ENCODE data around the gene AGBL5.

The AGBL5 gene, protein sequence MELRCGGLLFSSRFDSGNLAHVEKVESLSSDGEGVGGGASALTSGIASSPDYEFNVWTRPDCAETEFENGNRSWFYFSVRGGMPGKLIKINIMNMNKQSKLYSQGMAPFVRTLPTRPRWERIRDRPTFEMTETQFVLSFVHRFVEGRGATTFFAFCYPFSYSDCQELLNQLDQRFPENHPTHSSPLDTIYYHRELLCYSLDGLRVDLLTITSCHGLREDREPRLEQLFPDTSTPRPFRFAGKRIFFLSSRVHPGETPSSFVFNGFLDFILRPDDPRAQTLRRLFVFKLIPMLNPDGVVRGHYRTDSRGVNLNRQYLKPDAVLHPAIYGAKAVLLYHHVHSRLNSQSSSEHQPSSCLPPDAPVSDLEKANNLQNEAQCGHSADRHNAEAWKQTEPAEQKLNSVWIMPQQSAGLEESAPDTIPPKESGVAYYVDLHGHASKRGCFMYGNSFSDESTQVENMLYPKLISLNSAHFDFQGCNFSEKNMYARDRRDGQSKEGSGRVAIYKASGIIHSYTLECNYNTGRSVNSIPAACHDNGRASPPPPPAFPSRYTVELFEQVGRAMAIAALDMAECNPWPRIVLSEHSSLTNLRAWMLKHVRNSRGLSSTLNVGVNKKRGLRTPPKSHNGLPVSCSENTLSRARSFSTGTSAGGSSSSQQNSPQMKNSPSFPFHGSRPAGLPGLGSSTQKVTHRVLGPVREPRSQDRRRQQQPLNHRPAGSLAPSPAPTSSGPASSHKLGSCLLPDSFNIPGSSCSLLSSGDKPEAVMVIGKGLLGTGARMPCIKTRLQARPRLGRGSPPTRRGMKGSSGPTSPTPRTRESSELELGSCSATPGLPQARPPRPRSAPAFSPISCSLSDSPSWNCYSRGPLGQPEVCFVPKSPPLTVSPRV

DNA sequence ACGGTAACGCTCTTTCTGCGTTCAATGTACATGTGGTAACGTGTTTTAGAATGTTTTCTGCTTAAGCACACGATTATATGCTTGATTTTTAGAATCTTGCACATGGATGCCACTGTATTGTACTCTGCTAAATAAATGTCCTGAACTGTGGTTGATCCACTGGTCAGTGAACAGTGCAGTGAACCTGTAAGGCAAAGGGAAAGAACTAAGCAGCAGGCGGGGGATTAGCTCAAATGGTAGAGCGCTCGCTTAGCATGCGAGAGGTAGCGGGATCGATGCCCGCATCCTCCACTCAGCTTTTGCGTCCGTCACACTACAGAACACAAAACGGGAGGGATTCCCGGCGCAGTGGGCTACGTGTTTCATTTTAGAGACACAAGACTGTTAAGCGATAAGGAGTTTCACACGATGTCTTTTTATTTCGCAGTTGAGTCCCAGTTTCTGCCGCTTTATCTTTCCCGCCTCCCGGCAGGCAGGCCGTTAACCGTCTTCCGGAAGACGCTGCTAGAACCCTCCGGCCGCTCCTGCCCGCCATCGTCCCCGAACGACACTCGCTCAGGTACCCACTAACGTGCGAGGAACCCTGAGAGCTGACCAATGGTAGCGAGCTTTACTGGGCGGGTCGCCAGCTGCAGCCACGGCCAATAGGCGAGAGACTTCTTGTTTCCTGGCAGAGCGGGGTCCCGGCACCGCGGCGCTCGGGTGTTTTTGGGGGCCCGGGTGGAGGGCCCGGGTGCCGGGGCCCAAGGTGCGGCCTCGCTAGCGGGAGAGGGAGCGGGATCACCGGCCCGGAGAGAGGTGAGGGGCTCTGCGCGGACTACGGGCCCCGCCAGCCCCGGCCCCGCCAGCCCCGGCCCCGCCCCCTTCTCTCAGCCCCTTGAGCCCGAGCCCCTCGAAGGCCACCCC, at the start of gene AGBL5:
AGBL5 (plus strand) TSS at position 673 of the 906 bp plus-strand sequence. CDS start 1,291 bp downstream, outside the sequence.
- TF ChIP-seq, protein P1, sequence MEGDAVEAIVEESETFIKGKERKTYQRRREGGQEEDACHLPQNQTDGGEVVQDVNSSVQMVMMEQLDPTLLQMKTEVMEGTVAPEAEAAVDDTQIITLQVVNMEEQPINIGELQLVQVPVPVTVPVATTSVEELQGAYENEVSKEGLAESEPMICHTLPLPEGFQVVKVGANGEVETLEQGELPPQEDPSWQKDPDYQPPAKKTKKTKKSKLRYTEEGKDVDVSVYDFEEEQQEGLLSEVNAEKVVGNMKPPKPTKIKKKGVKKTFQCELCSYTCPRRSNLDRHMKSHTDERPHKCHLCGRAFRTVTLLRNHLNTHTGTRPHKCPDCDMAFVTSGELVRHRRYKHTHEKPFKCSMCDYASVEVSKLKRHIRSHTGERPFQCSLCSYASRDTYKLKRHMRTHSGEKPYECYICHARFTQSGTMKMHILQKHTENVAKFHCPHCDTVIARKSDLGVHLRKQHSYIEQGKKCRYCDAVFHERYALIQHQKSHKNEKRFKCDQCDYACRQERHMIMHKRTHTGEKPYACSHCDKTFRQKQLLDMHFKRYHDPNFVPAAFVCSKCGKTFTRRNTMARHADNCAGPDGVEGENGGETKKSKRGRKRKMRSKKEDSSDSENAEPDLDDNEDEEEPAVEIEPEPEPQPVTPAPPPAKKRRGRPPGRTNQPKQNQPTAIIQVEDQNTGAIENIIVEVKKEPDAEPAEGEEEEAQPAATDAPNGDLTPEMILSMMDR (IDR thresholded peaks at IDR 0.05; ENCODE audit: borderline replicate concordance, control extremely low read depth, extremely low read depth, insufficient read depth, missing control alignments) = no peak
- peak; percentile 99 for DNase-seq (ENCODE audit: low spot score)
- in situ Hi-C loops (cut with MboI; ENCODE audit: low sequenced_read_pairs, unreplicated experiment) = no loop called here

DNA sequence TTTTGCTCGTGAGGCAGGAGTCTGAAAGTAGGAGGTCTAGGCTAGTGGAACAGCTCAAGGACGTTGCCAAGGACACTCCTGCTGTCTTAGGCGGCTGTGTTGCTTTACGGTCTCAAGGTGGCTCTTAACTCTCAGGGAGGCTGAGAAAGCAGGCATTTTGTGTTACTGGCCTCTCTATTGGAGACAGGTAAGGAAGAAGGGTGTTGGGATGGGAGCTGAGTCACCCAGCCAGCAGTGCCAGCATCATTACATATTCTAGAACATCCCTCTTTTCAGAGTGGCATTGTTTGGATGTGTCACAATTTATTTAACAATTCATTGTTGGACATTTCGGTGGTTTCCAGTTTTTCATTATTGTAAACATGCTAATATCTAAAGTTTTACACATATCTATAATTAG, 49.5 kb upstream of the AGBL5 start:
- in situ Hi-C loops (cut with MboI; ENCODE audit: low sequenced_read_pairs, unreplicated experiment) = no loop called here
- DNase-seq (ENCODE audit: low spot score) = no peak

DNA sequence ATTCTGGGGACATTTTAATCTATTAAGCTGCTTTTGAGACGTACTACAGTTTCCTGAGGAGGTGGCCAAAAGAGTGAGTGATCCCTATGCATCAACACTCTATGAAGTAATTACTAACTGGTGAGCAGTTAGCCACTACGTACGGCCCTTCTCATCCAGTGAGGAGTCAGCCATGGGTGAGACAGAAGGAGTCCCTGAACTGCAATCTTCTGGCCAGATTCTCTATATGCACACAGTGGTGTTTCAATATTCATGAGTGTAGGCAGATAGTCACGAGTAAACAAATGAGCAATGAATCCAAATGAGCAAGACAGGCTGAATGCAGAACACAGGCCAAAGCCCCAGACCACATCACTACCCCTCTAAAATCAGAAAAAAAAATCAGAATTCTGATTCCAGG, 48.5 kb upstream of the AGBL5 start:
- in situ Hi-C loops (cut with MboI; ENCODE audit: low sequenced_read_pairs, unreplicated experiment) = no loop called here
- no peak for DNase-seq (ENCODE audit: low spot score)

More for the DNA sequence above, 49.5 kb upstream of the AGBL5 start:
- TF ChIP-seq, protein P1 (IDR thresholded peaks at IDR 0.05; ENCODE audit: borderline replicate concordance, control extremely low read depth, extremely low read depth, insufficient read depth, missing control alignments) = no peak

DNA sequence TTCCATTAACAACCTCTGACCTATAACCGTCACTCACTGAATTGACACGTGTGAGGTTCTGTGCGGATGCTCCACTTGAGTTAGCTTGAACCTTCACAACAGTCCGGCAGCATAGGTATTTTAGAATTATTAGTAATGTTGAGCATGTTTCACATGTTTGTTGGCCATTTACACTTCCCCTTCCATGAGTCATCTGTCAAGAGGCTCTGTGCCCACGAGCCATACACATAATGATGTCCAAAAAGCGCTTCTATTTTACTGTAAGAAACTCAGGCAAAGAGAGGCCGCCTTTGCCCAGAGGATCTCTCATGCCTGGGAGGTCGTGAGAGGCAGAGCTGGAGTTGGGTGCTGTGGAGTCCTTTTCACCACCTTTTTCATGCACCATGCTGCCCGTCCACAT, 47.6 kb upstream of the AGBL5 start:
- TF ChIP-seq, protein P1 (IDR thresholded peaks at IDR 0.05; ENCODE audit: borderline replicate concordance, control extremely low read depth, extremely low read depth, insufficient read depth, missing control alignments) = no peak
- in situ Hi-C loops (cut with MboI; ENCODE audit: low sequenced_read_pairs, unreplicated experiment) = no loop called here
- no peak for DNase-seq (ENCODE audit: low spot score)

More for the DNA sequence above, 48.5 kb upstream of the AGBL5 start:
- TF ChIP-seq, protein P1 (IDR thresholded peaks at IDR 0.05; ENCODE audit: borderline replicate concordance, control extremely low read depth, extremely low read depth, insufficient read depth, missing control alignments) = no peak

DNA sequence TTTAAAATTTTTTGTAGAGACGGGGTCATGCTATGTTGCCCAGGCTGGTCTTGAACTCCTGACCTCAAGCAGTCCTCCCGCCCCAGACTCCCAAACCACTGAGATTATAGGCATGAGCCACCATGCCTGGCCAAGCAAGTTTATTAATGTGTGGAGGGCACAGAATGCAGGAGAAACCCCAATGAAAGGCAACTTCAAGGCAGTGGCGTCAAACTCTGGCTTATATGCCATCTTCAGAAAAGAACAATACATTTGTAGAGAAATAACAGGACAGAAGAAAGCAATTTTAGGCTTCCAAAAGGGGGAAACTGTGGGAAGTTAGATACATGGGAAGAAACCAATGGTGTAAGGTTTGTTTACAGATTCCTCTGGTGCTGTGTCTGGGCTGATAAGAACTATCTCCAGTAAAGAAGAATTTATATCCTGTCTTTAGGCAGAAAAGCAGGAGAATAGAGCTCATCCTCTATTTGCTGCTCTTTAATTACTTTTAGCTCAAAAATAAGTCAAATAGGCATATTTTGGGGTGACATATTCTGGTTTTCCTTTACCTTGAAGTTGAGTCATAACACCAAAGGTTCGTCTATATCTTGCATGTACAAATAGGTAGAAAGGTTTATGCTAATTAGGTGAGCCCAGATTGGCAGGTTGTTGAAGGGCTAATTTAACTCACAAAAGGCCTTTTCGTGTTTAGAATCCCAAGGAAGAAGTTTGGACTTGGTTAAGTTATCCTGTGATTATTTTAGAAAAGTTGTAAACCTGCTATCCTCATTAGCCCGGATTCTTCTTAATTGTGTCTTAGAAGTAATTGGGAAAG, 44.7 kb upstream of the AGBL5 start:
- in situ Hi-C loops (cut with MboI; ENCODE audit: low sequenced_read_pairs, unreplicated experiment) = no loop called here
- TF ChIP-seq, protein P1 (IDR thresholded peaks at IDR 0.05; ENCODE audit: borderline replicate concordance, control extremely low read depth, extremely low read depth, insufficient read depth, missing control alignments) = no peak
- no peak for DNase-seq (ENCODE audit: low spot score)
